ENCODE data around the gene HEY2. TPM values are rescaled to one million over a fixed set of nuclear protein-coding genes. Genes with fewer than 3 reads are reported as not detected.

The HEY2 gene
- total RNA-seq, 1 experiment from 2014 or later: not detected

- no peaks in the 10 kb centered on the region for H3K4me1 Mint-ChIP-seq (ENCODE audit: insufficient read depth, unreplicated experiment)
- DNase-seq (ENCODE audit: unreplicated experiment): no peak
- CTCF ChIA-PET: interaction anchor here (0.5 kb wide), 1 partner anchor 145 kb away, joined by 6 read pairs; no protein-coding TSS in a partner anchor
- intact Hi-C loops (cut with micrococcal nuclease): no loop called here
- POLR2A ChIA-PET: no interaction called here
- peaks cover 68% of the 10 kb centered on the region for H3K27me3 Mint-ChIP-seq (ENCODE audit: insufficient read depth, unreplicated experiment)
- H3K9me3 Mint-ChIP-seq (ENCODE audit: unreplicated experiment): no peaks in the 10 kb centered on the region
- no peak for TF ChIP-seq CTCF (IDR thresholded peaks at IDR 0.05; ENCODE audit: unreplicated experiment)
- no peak overlapping the region for H3K4me3 Mint-ChIP-seq (ENCODE audit: unreplicated experiment)
- no TSS peak for BruUV-seq (replicated peaks)
- H3K36me3 Mint-ChIP-seq (ENCODE audit: insufficient read depth, unreplicated experiment): no peaks in the 10 kb centered on the region
- H3K27ac Mint-ChIP-seq (ENCODE audit: low read depth, unreplicated experiment): no peak overlapping the region
Observed at GRCh38 chr6:125707615-125708243, 41.7 kb upstream of the HEY2 start.

- no peak overlapping the region for H3K4me3 Mint-ChIP-seq (ENCODE audit: unreplicated experiment)
- H3K9me3 Mint-ChIP-seq (ENCODE audit: unreplicated experiment): no peaks in the 10 kb centered on the region
- CTCF ChIA-PET: interaction anchor here (0.6 kb wide), 1 partner anchor 273 kb away, joined by 3 read pairs; no protein-coding TSS in a partner anchor
- DNase-seq (ENCODE audit: unreplicated experiment): no peak
- H3K36me3 Mint-ChIP-seq (ENCODE audit: insufficient read depth, unreplicated experiment): no peaks in the 10 kb centered on the region
- no peak overlapping the region for H3K27ac Mint-ChIP-seq (ENCODE audit: low read depth, unreplicated experiment)
- intact Hi-C loops (cut with micrococcal nuclease): no loop called here
- H3K27me3 Mint-ChIP-seq (ENCODE audit: insufficient read depth, unreplicated experiment): peaks cover 88% of the 10 kb centered on the region
- TF ChIP-seq CTCF (IDR thresholded peaks at IDR 0.05; ENCODE audit: unreplicated experiment): no peak
- no TSS peak for BruUV-seq (replicated peaks)
- POLR2A ChIA-PET: no interaction called here
- no peaks in the 10 kb centered on the region for H3K4me1 Mint-ChIP-seq (ENCODE audit: insufficient read depth, unreplicated experiment)
Observed at GRCh38 chr6:125711013-125711675, 38.3 kb upstream of the HEY2 start.

- Mint-ChIP-seq H3K27ac (ENCODE audit: low read depth, unreplicated experiment) (no peak overlapping the region), H3K27me3 (ENCODE audit: insufficient read depth, unreplicated experiment) (peaks cover 66% of the 10 kb centered on the region), H3K4me1 (ENCODE audit: insufficient read depth, unreplicated experiment) (no peaks in the 10 kb centered on the region), H3K36me3 (ENCODE audit: insufficient read depth, unreplicated experiment) (peaks cover 6% of the 10 kb centered on the region), H3K9me3 (ENCODE audit: unreplicated experiment) (no peaks in the 10 kb centered on the region), H3K4me3 (ENCODE audit: unreplicated experiment) (no peak overlapping the region)
- POLR2A ChIA-PET: no interaction called here
- TF ChIP-seq CTCF (IDR thresholded peaks at IDR 0.05; ENCODE audit: unreplicated experiment): no peak
- BruUV-seq (replicated peaks): no TSS peak
- CTCF ChIA-PET: no interaction called here
- intact Hi-C loops (cut with micrococcal nuclease): no loop called here
- DNase-seq (ENCODE audit: unreplicated experiment): no peak
Observed at GRCh38 chr6:125714441-125715090, 34.9 kb upstream of the HEY2 start.

- Mint-ChIP-seq H3K36me3 (ENCODE audit: insufficient read depth, unreplicated experiment) (peaks cover 6% of the 10 kb centered on the region), H3K4me1 (ENCODE audit: insufficient read depth, unreplicated experiment) (no peaks in the 10 kb centered on the region), H3K4me3 (ENCODE audit: unreplicated experiment) (no peak overlapping the region), H3K9me3 (ENCODE audit: unreplicated experiment) (no peaks in the 10 kb centered on the region), H3K27me3 (ENCODE audit: insufficient read depth, unreplicated experiment) (peaks cover 46% of the 10 kb centered on the region), H3K27ac (ENCODE audit: low read depth, unreplicated experiment) (no peak overlapping the region)
- intact Hi-C loops (cut with micrococcal nuclease): no loop called here
- CTCF ChIA-PET: interaction anchor here (0.6 kb wide), 1 partner anchor 183 kb away, joined by 4 read pairs; no protein-coding TSS in a partner anchor
- POLR2A ChIA-PET: no interaction called here
- BruUV-seq (replicated peaks): no TSS peak
- no peak for DNase-seq (ENCODE audit: unreplicated experiment)
- TF ChIP-seq CTCF (IDR thresholded peaks at IDR 0.05; ENCODE audit: unreplicated experiment): no peak
Observed at GRCh38 chr6:125717120-125717731, 32.2 kb upstream of the HEY2 start.

Measured in MCF 10A (cell line).